GM12878 (cell line): Measurements from ENCODE around the gene PEAR1. TPM values are rescaled to one million over a fixed set of nuclear protein-coding genes. Genes with fewer than 3 reads are reported as not detected.
A peak's percentile ranks its signal among the peaks of the same experiment; 100 is the strongest.

Experiments used
- ATAC-seq: fragments of 200-7000 bp; cut with Tn5 transposase; 3 replicates; pipeline ENCODE4 v1.9.1; 2020; ENCODE audit warnings: mild to moderate bottlenecking, moderate library complexity
- BruUV-seq: library from RNA; stranded (reverse); fragments of 400-500 nt; replicated peaks from 2 replicates; lab custom pipeline; 2021; lab: Mats Ljungman, UMichigan
- CTCF ChIA-PET: fragments of 300-600 bp; sonication (Branson Sonifier 250); formaldehyde crosslinking; extraction: SDS; loops from one replicate; lab custom pipeline; 2021; ENCODE audit warnings: inconsistent platforms; lab: Yijun Ruan, JAX
- POLR2A ChIA-PET: fragments of 350-600 bp; formaldehyde crosslinking; extraction: SDS; loops from one replicate; lab custom pipeline; 2021; ENCODE audit warnings: inconsistent platforms; lab: Charles Lee
- RAD21 ChIA-PET: fragments of 300-600 bp; sonication (Branson Sonifier 250); formaldehyde crosslinking; loops from one replicate; lab custom pipeline; 2023; ENCODE audit warnings: antibody characterized with exemption; ENCODE audit not compliant: unreplicated experiment; lab: Charles Lee
- SMC1A ChIA-PET: fragments of 300-600 bp; sonication (Branson Sonifier 250); formaldehyde crosslinking; loops from one replicate; lab custom pipeline; 2023; ENCODE audit not compliant: unreplicated experiment, uncharacterized antibody; lab: Charles Lee
- DNase-seq: peaks from one replicate; pipeline ENCODE4 v3.0.0-alpha.2; 2011; ENCODE audit warnings: low read depth, low spot score
- FAIRE-seq: peaks from 3 replicates; lab custom pipeline; 2011; peaks lifted over from hg19 to GRCh38; lab: Jason Lieb, UNC
- H2AFZ ChIP-seq: 2 replicates; pipeline ENCODE4 v1.6.0; 2011; ENCODE audit warnings: low read depth, low read length, control low read depth; ENCODE audit not compliant: control insufficient read depth
- H3K27ac ChIP-seq: 2 replicates; pipeline ENCODE4 v1.5.1; 2011; ENCODE audit warnings: control low read depth; ENCODE audit not compliant: control insufficient read depth, insufficient read depth
- H3K27me3 ChIP-seq, 2 experiments: replicated peaks in 1 of 2; 2 replicates each; pipeline versions ENCODE4 v1.6.0 to v1.6.1; 2011; ENCODE audit warnings: low read length in 1 of 2; ENCODE audit not compliant: control insufficient read depth in 2 of 2, insufficient read depth in 2 of 2
- H3K36me3 ChIP-seq, 2 experiments: 2 replicates each; pipeline ENCODE4 v1.5.1; 2011; ENCODE audit warnings: low read length in 1 of 2; ENCODE audit not compliant: control insufficient read depth in 2 of 2, insufficient read depth in 2 of 2
- H3K4me1 ChIP-seq: 2 replicates; pipeline ENCODE4 v1.6.1; 2011; ENCODE audit warnings: mild to moderate bottlenecking, low read length, moderate library complexity, mixed read lengths; ENCODE audit not compliant: control insufficient read depth, insufficient read depth
- H3K4me2 ChIP-seq: 2 replicates; pipeline ENCODE4 v1.6.0; 2011; ENCODE audit warnings: control low read depth; ENCODE audit not compliant: control insufficient read depth, insufficient read depth
- H3K4me3 ChIP-seq: fragments of 200-600 bp; sonication (generic); 2 replicates; pipeline ENCODE4 v1.5.1; 2016
- H3K79me2 ChIP-seq: 2 replicates; pipeline ENCODE4 v1.6.0; 2011; ENCODE audit warnings: low read length; ENCODE audit not compliant: control insufficient read depth, insufficient read depth
- H3K9ac ChIP-seq: 2 replicates; pipeline ENCODE4 v1.8.0; 2011; ENCODE audit warnings: low read length, control low read depth, mixed read lengths; ENCODE audit not compliant: control insufficient read depth, insufficient read depth
- H3K9me3 ChIP-seq: replicated peaks from 3 replicates; pipeline ENCODE4 v1.5.1; 2011; ENCODE audit warnings: mild to moderate bottlenecking, low read length; ENCODE audit not compliant: control insufficient read depth, insufficient read depth
- H4K20me1 ChIP-seq: 2 replicates; pipeline ENCODE4 v1.6.0; 2011; ENCODE audit not compliant: control insufficient read depth, insufficient read depth
- CREM ChIP-seq: IDR thresholded peaks from 2 replicates; pipeline ENCODE4 v1.6.1; 2014; ENCODE audit warnings: antibody characterized with exemption, low read depth
- EGR1 ChIP-seq, 2 experiments: IDR thresholded peaks; 1 replicate in 1 of 2; 2 replicates in 1 of 2; pipeline ENCODE4 v1.6.1; 2011 to 2012; ENCODE audit warnings: low read depth in 2 of 2, low read length in 2 of 2, borderline replicate concordance in 1 of 2, mild to moderate bottlenecking in 1 of 2, moderate library complexity in 1 of 2
- IRF4 ChIP-seq: IDR thresholded peaks from 2 replicates; pipeline ENCODE4 v1.6.1; 2011; ENCODE audit warnings: low read depth, low read length
- NBN ChIP-seq: fragments of 450-650 bp; IDR thresholded peaks from 2 replicates; pipeline ENCODE4 v1.6.1; 2016
- RAD21 ChIP-seq: IDR thresholded peaks from 2 replicates; pipeline ENCODE4 v1.6.1; 2011; ENCODE audit warnings: mild to moderate bottlenecking, low read depth, low read length, moderate library complexity; ENCODE audit not compliant: insufficient read depth
- SMC3 ChIP-seq: IDR thresholded peaks from 2 replicates; pipeline ENCODE4 v1.6.1; 2011; ENCODE audit warnings: low read length, improper control_type of control experiment, borderline replicate concordance
- YY1 ChIP-seq: IDR thresholded peaks from 2 replicates; pipeline ENCODE4 v1.6.1; 2011; ENCODE audit warnings: low read depth, mild to moderate bottlenecking, low read length
- WGBS: methylation state at CpG from one replicate; pipeline ENCODE4 v1.1.6; 2016; ENCODE audit warnings: low lambda C conversion rate; ENCODE audit not compliant: insufficient replicate concordance, insufficient coverage; ENCODE audit errors: missing lambda C conversion rate; 5-methylcytosine and 5-hydroxymethylcytosine counted together
- in situ Hi-C: fragments of 300-500 bp; cut with MboI; formaldehyde crosslinking; loops from 9 replicates; pipeline ENCODE4 v1.14.3; 2018; ENCODE audit warnings: mixed read lengths
- intact Hi-C: fragments of 100-400 bp; cut with micrococcal nuclease; formaldehyde crosslinking; loops from one replicate; pipeline ENCODE4 v1.14.2; 2022; ENCODE audit not compliant: unreplicated experiment
- polyA plus RNA-seq, 11 experiments: library from polyadenylated mRNA; depleted of rRNA in 4 of 11; unstranded in 6 of 11; stranded (reverse) in 5 of 11; fragments of >200 nt; fragmentation: Nextera tagmentation in 4 of 11; fragmentation: Illumina TruSeq in 1 of 11; extraction: Ambion mirVana in 4 of 11; extraction: Trizol in 1 of 11; gene quantifications; 1 replicate in 1 of 11; 2 replicates in 10 of 11; pipeline versions ENCODE4 v1.2.1 to v1.2.3, GENCODE V29; 2011 to 2016; ENCODE audit warnings: inconsistent platforms in 2 of 11, missing spikeins in 2 of 11, low read depth in 1 of 11
- total RNA-seq, 4 experiments: library from RNA; depleted of rRNA in 3 of 4; stranded (reverse); fragments of >200 nt in 3 of 4; fragmentation: Illumina TruSeq in 1 of 4; extraction: Trizol in 1 of 4; gene quantifications; 2 replicates each; pipeline versions ENCODE4 v1.2.1 to v1.2.3, GENCODE V29; 2013 to 2021
- TF ChIP-seq, protein P1 (sequence below), 3 experiments: IDR thresholded peaks in 2 of 3; conservative IDR thresholded peaks in 1 of 3; 2 replicates each; pipeline ENCODE4 v1.5.1; 2011; ENCODE audit warnings: low read depth in 3 of 3, low read length in 3 of 3, mild to moderate bottlenecking in 3 of 3, control low read depth in 2 of 3, moderate library complexity in 2 of 3, inconsistent platforms in 1 of 3, mixed read lengths in 1 of 3; ENCODE audit not compliant: control insufficient read depth in 2 of 3, insufficient read depth in 1 of 3; ENCODE audit errors: extremely low read depth in 1 of 3

The PEAR1 gene
- total and polyA plus RNA-seq, 10 of the 15 experiments (the other 5 are each of a cell fraction or from before 2014, with no cell fraction given): not detected

GRCh38 chr1:156892190-156893047 is 1.1 kb upstream of the PEAR1 start:
- H3K27ac ChIP-seq: no peak overlapping the region
- RAD21 ChIA-PET: interaction anchor here (1.0 to 7.1 kb wide), 5 partner anchors 18 to 165 kb away, joined by 3 to 46 read pairs (median 27); partner anchors contain the start of genes ISG20L2, METTL25B and NTRK1
- H3K9ac ChIP-seq: no peak overlapping the region
- POLR2A ChIA-PET: interaction anchor here (0.6 kb wide), 2 partner anchors 83 to 124 kb away, joined by 4 to 5 read pairs; no protein-coding TSS in a partner anchor
- no peaks in the 10 kb centered on the region for H3K4me1 ChIP-seq
- no peaks in the 10 kb centered on the region for H3K36me3 ChIP-seq
- no TSS peak for BruUV-seq
- H3K4me2 ChIP-seq: peak overlapping the region; percentile 39; the same call in 1 of the 2 replicates
- no peaks in the 10 kb centered on the region for H3K9me3 ChIP-seq
- peak; percentile 95 for ATAC-seq
- DNase-seq: no peak
- no peaks in the 10 kb centered on the region for H3K79me2 ChIP-seq
- CTCF ChIA-PET: interaction anchor here (0.6 to 5.7 kb wide), 31 partner anchors 9 to 272 kb away, joined by 3 to 97 read pairs (median 5); partner anchors contain the start of genes ISG20L2, METTL25B and NTRK1
- TF ChIP-seq EGR1 (IDR thresholded peaks at IDR 0.05; ENCODE audit: borderline replicate concordance in 1 of 2, low read depth in 2 of 2, low read length in 2 of 2) (no peak), CREM (0 out of 2 replicates have a peak, but pooled peaks have one; percentile 24), NBN (peak; percentile 32; the same call in 1 of the 2 replicates), RAD21 (peak; percentile 38; the same call in 1 of the 2 replicates), YY1 (peak; percentile 56; the same call in 1 of the 2 replicates), SMC3 (peak; percentile 58), IRF4 (no peak)
- TF ChIP-seq, protein P1, sequence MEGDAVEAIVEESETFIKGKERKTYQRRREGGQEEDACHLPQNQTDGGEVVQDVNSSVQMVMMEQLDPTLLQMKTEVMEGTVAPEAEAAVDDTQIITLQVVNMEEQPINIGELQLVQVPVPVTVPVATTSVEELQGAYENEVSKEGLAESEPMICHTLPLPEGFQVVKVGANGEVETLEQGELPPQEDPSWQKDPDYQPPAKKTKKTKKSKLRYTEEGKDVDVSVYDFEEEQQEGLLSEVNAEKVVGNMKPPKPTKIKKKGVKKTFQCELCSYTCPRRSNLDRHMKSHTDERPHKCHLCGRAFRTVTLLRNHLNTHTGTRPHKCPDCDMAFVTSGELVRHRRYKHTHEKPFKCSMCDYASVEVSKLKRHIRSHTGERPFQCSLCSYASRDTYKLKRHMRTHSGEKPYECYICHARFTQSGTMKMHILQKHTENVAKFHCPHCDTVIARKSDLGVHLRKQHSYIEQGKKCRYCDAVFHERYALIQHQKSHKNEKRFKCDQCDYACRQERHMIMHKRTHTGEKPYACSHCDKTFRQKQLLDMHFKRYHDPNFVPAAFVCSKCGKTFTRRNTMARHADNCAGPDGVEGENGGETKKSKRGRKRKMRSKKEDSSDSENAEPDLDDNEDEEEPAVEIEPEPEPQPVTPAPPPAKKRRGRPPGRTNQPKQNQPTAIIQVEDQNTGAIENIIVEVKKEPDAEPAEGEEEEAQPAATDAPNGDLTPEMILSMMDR (IDR thresholded peaks at IDR 0.05 in 2 of 3, conservative IDR thresholded peaks at IDR 0.05 in 1 of 3; ENCODE audit: control insufficient read depth in 2 of 3, extremely low read depth in 1 of 3, insufficient read depth in 1 of 3, low read depth in 3 of 3, low read length in 3 of 3): peak; percentile 63 to 87 (median 68)
- intact Hi-C loops (loop anchor here (1.0 kb wide), 2 partner anchors 36 to 69 kb away; no protein-coding TSS in a partner anchor), in situ Hi-C loops (no loop called here)
- no peaks in the 10 kb centered on the region for H4K20me1 ChIP-seq
- SMC1A ChIA-PET: interaction anchor here (1.1 to 5.2 kb wide), 4 partner anchors 31 to 182 kb away, joined by 5 to 50 read pairs (median 6); partner anchors contain the start of genes ISG20L2 and METTL25B
- H3K4me3 ChIP-seq: no peak overlapping the region
- H3K27me3 ChIP-seq: peaks cover 5 to 11% of the 10 kb centered on the region in 2 experiments
- H2AFZ ChIP-seq: peak overlapping the region; percentile 10; the same call in 1 of the 2 replicates
- 10% methylated on average over 34 of the region's 48 CpGs for WGBS
- FAIRE-seq: peak; percentile 79
